Panc1 (cell line): Measurements from ENCODE around the gene PARVG. TPM values are rescaled to one million over a fixed set of nuclear protein-coding genes. Genes with fewer than 3 reads are reported as not detected.

Experiments used
- ATAC-seq: fragments of 200-7000 bp; cut with Tn5 transposase; 2 replicates; pipeline ENCODE4 v1.9.1; 2020; ENCODE audit warnings: mild to moderate bottlenecking, moderate library complexity
- BruUV-seq: library from RNA; stranded (reverse); fragments of 400-500 nt; replicated peaks from 2 replicates; lab custom pipeline; 2021; lab: Mats Ljungman, UMichigan
- CTCF ChIA-PET: fragments of 300-600 bp; sonication (Branson Sonifier 250); formaldehyde crosslinking; loops from one replicate; lab custom pipeline; 2022; ENCODE audit warnings: antibody characterized with exemption; lab: Charles Lee
- POLR2A ChIA-PET: fragments of 300-600 bp; sonication (Branson Sonifier 250); formaldehyde crosslinking; loops from one replicate; lab custom pipeline; 2022; ENCODE audit warnings: antibody characterized with exemption; lab: Charles Lee
- DNase-seq: peaks from one replicate; pipeline ENCODE4 v3.0.0-alpha.2; 2010; ENCODE audit warnings: low read depth, low spot score
- H3K27ac ChIP-seq: 2 replicates; pipeline ENCODE4 v1.5.1; 2011; ENCODE audit warnings: mild to moderate bottlenecking, low read length, inconsistent platforms
- H3K27me3 ChIP-seq: fragments of 200-500 bp; sonication (Bioruptor generic); 2 replicates; pipeline ENCODE4 v1.6.0; 2014; ENCODE audit warnings: low read length, inconsistent platforms; ENCODE audit not compliant: control insufficient read depth, insufficient read depth
- H3K36me3 ChIP-seq: fragments of 200-500 bp; sonication (Bioruptor generic); 2 replicates; pipeline ENCODE4 v1.5.1; 2014; ENCODE audit warnings: inconsistent platforms, mild to moderate bottlenecking, low read length, moderate library complexity; ENCODE audit not compliant: control insufficient read depth, insufficient read depth
- H3K4me1 ChIP-seq: 2 replicates; pipeline ENCODE4 v1.5.1; 2011; ENCODE audit warnings: inconsistent platforms, mild to moderate bottlenecking, low read length, moderate library complexity; ENCODE audit not compliant: control insufficient read depth, insufficient read depth
- H3K4me3 ChIP-seq, 2 experiments: 2 replicates each; pipeline ENCODE4 v1.5.1; 2011 to 2012; ENCODE audit warnings: low read depth in 2 of 2, low read length in 2 of 2, mild to moderate bottlenecking in 2 of 2, inconsistent platforms in 1 of 2, moderate library complexity in 1 of 2
- H3K9me3 ChIP-seq: fragments of 200-500 bp; sonication (Bioruptor generic); 2 replicates; pipeline ENCODE4 v1.5.1; 2014; ENCODE audit warnings: low read depth, mild to moderate bottlenecking, inconsistent platforms, low read length, moderate library complexity; ENCODE audit not compliant: control insufficient read depth, insufficient read depth
- CTCF ChIP-seq: fragments of 450-650 bp; IDR thresholded peaks from 2 replicates; pipeline ENCODE4 v1.5.1; 2017; ENCODE audit warnings: mild to moderate bottlenecking
- POLR2AphosphoS5 ChIP-seq: IDR thresholded peaks from 2 replicates; pipeline ENCODE4 v1.6.1; 2012; ENCODE audit warnings: mild to moderate bottlenecking, low read depth, low read length, moderate library complexity
- SIN3A ChIP-seq: IDR thresholded peaks from 2 replicates; pipeline ENCODE4 v1.6.1; 2012; ENCODE audit warnings: low read depth, mild to moderate bottlenecking, low read length, moderate library complexity, borderline replicate concordance; ENCODE audit not compliant: insufficient read depth
- TCF7L2 ChIP-seq: IDR thresholded peaks from 2 replicates; pipeline ENCODE4 v1.6.1; 2011; ENCODE audit warnings: mild to moderate bottlenecking, low read depth, low read length, inconsistent platforms
- in situ Hi-C: cut with HindIII; loops from 2 replicates; pipeline ENCODE4 v1.10.0; 2016; ENCODE audit warnings: low sequenced_read_pairs, low pct_unique_long_range_greater_than_20kb
- intact Hi-C: fragments of 100-400 bp; cut with micrococcal nuclease; formaldehyde crosslinking; loops from one replicate; pipeline ENCODE4 v1.10.0; 2022; ENCODE audit not compliant: unreplicated experiment
- total RNA-seq: library from RNA; stranded (reverse); gene quantifications from one replicate; pipeline ENCODE4 v1.2.1, GENCODE V29; 2021; ENCODE audit not compliant: unreplicated experiment
- TF ChIP-seq, protein P1 (sequence below), 2 experiments: IDR thresholded peaks; 2 replicates each; pipeline ENCODE4 v1.6.1; 2011 to 2012; ENCODE audit warnings: low read depth in 2 of 2, control low read depth in 1 of 2, low read length in 1 of 2, mild to moderate bottlenecking in 1 of 2, moderate library complexity in 1 of 2; ENCODE audit not compliant: insufficient read depth in 1 of 2

The PARVG gene
- total RNA-seq, 1 experiment from 2014 or later: 0.21 TPM

- BruUV-seq: no TSS peak
- no peaks in the 10 kb centered on the region for H3K9me3 ChIP-seq
- DNase-seq (no peak), ATAC-seq (no peak)
- intact Hi-C loops: no loop called here
- POLR2A ChIA-PET: no interaction called here
- no peaks in the 10 kb centered on the region for H3K27me3 ChIP-seq
- 0 out of 2 replicates have a peak, but pooled peaks cover 3% of the 10 kb centered on the region for H3K4me1 ChIP-seq
- H3K4me3 ChIP-seq: no peak overlapping the region
- no peaks in the 10 kb centered on the region for H3K36me3 ChIP-seq
- in situ Hi-C loops: no loop called here
- no peak overlapping the region for H3K27ac ChIP-seq
- CTCF ChIA-PET: interaction anchor here (1.1 kb wide), 1 partner anchor 173 kb away, joined by 3 read pairs; no protein-coding TSS in a partner anchor
- TF ChIP-seq SIN3A: no peak
- TF ChIP-seq, protein P1, sequence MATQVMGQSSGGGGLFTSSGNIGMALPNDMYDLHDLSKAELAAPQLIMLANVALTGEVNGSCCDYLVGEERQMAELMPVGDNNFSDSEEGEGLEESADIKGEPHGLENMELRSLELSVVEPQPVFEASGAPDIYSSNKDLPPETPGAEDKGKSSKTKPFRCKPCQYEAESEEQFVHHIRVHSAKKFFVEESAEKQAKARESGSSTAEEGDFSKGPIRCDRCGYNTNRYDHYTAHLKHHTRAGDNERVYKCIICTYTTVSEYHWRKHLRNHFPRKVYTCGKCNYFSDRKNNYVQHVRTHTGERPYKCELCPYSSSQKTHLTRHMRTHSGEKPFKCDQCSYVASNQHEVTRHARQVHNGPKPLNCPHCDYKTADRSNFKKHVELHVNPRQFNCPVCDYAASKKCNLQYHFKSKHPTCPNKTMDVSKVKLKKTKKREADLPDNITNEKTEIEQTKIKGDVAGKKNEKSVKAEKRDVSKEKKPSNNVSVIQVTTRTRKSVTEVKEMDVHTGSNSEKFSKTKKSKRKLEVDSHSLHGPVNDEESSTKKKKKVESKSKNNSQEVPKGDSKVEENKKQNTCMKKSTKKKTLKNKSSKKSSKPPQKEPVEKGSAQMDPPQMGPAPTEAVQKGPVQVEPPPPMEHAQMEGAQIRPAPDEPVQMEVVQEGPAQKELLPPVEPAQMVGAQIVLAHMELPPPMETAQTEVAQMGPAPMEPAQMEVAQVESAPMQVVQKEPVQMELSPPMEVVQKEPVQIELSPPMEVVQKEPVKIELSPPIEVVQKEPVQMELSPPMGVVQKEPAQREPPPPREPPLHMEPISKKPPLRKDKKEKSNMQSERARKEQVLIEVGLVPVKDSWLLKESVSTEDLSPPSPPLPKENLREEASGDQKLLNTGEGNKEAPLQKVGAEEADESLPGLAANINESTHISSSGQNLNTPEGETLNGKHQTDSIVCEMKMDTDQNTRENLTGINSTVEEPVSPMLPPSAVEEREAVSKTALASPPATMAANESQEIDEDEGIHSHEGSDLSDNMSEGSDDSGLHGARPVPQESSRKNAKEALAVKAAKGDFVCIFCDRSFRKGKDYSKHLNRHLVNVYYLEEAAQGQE (IDR thresholded peaks at IDR 0.05; ENCODE audit: insufficient read depth in 1 of 2, low read depth in 2 of 2, low read length in 1 of 2): no peak
- TF ChIP-seq CTCF: no peak
- TF ChIP-seq TCF7L2: no peak
- no peak for TF ChIP-seq POLR2AphosphoS5
Observed at GRCh38 chr22:44196731-44197131, 16.0 kb downstream of the PARVG start.

DNA sequence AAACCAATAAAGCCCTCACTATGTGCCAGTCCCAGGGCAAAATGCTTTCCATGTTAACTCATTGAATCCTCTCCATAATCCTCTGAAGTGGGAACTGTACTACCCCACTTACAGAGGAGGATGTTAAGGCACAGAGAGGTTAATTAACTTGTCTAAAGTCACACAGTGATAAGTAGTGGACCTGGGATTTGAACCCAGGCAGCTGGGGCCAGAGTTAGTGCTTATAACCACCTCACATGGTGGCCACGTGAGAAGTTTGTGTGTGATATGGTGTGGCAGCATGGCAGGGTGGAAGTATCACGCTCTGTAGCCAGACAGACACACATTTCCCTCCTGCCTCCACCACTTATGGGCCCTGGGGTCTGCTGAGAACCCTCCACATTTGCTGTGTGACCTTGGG lies 16.5 kb downstream of the PARVG start:
- H3K36me3 ChIP-seq: no peaks in the 10 kb centered on the region
- intact Hi-C loops (no loop called here), in situ Hi-C loops (no loop called here)
- ATAC-seq: no peak
- POLR2A ChIA-PET: no interaction called here
- TF ChIP-seq TCF7L2 (no peak), POLR2AphosphoS5 (no peak), SIN3A (no peak), CTCF (no peak)
- TF ChIP-seq, protein P1 (IDR thresholded peaks at IDR 0.05; ENCODE audit: insufficient read depth in 1 of 2, low read depth in 2 of 2, low read length in 1 of 2): no peak
- H3K27me3 ChIP-seq: no peaks in the 10 kb centered on the region
- no TSS peak for BruUV-seq
- H3K4me3 ChIP-seq: no peak overlapping the region
- H3K27ac ChIP-seq: no peak overlapping the region
- CTCF ChIA-PET: interaction anchor here (1.1 kb wide), 1 partner anchor 172 kb away, joined by 3 read pairs; no protein-coding TSS in a partner anchor
- 0 out of 2 replicates have a peak, but pooled peaks cover 3% of the 10 kb centered on the region for H3K4me1 ChIP-seq
- no peaks in the 10 kb centered on the region for H3K9me3 ChIP-seq
- DNase-seq: no peak
